ENCODE results near the gene DOCK4. TPM values are rescaled to one million over a fixed set of nuclear protein-coding genes. Genes with fewer than 3 reads are reported as not detected.

The DOCK4 gene
- polyA plus RNA-seq, 3 donors, result 20.9 to 26.3 (median 24.1) TPM

- no peak for DNase-seq
Observed at GRCh38 chr7:112161253-112162141, 44.7 kb downstream of the DOCK4 start.

DNA sequence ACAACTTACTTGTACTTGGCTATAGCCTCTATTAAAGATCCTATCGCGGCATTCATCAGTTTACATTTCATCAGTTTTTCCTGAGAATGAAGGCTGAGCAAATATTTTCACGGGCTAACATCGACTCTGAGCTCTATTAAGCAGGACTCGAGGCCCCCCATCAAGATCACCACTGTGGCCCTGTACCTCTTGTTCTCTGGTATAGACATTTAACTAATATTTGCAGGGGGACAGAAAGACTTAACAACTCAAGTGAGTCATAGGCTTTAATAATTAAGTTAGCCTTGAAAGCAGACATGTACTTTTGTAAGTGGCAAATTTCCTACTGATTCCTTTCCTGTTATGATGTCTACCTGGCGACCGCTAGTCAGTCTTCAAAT is 45.4 kb downstream of the DOCK4 start:
- DNase-seq, result no peak

DNA sequence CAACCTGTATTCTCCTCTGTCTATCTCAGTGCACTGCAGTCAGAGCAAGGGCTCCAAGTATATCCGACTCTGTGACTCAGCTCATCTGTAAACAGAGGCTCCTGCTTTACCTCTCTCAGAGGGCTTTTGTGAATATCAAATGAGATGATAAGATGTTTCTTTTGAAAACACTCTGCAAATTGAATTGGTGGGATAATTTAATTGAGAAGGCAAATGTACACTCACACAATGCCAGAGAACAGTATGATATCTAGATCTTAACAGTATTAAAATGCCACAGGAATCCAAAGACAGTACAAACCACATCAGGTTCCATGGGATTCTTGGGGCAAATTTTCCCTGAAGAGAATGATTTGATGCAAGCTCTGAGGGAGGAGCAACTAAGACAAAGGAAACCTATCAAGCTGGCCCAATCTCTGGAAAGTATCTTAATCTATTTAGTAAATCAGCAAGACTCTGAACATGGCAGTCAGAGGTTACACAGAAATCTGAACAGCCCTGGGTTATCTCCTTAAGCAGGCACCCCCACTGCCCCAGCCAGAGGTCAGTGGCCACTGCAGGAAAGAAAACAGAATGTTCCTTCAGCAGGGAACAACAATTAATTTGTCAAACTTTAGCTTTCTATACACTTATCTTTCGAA is 45.9 kb downstream of the DOCK4 start:
- no peak for DNase-seq

DNA sequence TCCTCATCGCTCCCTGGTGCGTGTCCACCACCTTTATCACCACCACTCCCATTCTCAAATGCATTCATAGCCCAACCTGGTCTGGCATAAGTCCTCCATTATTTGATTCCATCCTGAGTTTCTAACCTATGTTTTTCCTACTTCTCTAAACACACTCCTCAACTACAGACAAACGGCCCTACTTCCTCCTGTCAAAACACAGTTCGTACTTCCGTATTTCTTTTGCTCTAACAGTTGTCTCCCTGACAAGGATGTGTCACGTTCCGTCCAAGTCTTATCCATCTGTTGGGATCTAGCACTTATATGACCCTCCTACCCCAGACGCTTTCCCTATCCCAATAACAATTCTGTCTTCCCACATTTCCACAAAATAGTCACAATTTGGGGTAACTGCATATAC is 46.8 kb downstream of the DOCK4 start:
- no peak for DNase-seq

GRCh38 chr7:112157072-112157471 is 49.1 kb downstream of the DOCK4 start:
- DNase-seq, result no peak

DNA sequence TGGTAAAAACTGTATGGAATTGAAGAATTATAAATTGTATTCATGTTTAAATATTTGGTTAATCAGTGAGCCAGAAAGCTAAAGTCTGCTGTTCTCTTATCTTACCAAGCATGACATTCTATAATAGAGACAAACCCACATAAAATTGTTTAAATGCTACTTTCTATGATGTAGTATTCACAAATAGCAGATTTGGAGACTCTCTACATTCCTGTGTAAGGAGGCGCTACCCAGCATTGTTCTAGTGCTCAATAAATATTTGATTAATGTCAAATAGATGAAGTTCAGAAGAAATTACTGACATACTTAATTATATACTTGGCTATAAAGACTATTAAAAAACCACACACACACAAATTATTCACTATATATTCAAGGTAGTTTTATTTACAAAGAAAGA is 49.8 kb downstream of the DOCK4 start:
- no peak for DNase-seq

GRCh38 chr7:112154690-112155089 is 51.5 kb downstream of the DOCK4 start:
- DNase-seq, result no peak

- no peak for DNase-seq
Observed at GRCh38 chr7:112152186-112152585, 54.0 kb downstream of the DOCK4 start.

GRCh38 chr7:112150823-112151641 is 55.2 kb downstream of the DOCK4 start:
- DNase-seq, result no peak

DNA sequence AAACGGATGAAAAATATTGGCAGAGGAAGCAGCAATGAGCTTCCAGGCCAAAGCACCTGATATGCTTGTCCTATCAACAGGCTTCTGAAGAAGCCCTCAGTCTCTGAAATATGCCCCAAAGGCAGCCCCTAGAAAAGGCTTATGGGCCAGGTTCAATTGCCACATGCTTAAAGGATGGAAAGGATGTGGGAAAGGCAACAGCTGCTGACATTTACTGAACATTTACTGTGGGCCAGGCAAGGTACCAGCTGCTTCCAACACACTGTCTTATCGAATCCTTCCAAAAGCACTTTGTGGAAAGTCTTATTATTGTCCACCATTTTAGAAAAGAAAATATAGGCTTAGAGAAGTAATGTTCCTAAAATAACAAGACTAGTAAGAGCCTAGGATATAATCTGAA is 56.5 kb downstream of the DOCK4 start:
- no peak for DNase-seq

- DNase-seq, result no peak
Observed at GRCh38 chr7:112147793-112148361, 58.3 kb downstream of the DOCK4 start.

DNA sequence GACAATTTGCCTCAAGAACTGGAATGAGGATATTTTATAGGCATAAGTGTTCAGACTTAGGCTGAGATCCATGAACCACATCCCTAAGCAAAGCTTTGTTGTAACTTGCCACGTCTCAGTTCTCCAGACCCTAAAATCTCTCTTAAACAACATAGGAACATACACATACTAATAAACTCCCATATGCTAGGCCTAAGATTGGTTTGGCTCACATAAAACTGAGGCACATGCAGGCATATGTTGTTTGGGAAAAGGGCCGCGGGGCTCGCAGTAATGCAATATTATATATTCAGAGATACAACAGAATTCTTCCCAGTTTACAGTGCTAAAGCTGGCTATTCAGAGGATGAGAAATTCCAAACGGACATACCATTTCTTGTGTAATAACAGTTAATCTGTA is 61.0 kb downstream of the DOCK4 start:
- no peak for DNase-seq

DNA sequence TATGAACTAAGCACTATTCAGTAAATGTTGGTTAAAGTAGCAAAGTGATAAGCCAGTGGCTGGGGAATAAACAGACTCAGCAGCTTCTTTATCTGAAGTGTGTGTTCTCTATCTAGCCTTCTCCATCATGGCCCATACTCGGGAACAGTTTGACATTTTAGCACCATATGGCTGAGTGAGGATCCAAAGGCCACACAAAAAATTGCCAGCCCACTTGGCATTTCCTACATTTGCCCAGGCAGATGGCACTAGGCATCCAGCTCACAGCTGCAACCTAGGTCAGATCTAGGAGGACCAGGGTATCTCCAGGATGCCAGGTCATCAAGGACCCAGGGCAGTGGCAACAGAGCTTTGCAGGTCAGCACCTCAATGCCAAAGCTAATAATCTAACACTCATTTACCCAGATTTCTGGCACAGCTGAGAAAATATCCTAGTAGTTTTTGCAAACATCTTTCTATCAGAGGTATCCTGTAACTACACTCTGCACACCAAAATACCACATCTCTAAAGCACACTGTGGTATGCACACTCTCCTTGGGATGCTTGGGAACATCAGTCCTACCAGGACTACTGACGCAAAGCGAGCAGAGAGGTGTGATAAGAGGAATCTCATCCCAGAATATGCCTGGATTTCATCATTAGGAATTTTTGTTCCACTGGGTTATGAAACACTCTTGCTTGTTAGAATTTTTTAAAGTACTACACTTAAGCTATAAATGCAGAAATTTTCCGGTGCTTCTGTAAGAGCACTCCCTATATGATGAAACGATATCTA is 61.7 kb downstream of the DOCK4 start:
- no peak for DNase-seq

DNA sequence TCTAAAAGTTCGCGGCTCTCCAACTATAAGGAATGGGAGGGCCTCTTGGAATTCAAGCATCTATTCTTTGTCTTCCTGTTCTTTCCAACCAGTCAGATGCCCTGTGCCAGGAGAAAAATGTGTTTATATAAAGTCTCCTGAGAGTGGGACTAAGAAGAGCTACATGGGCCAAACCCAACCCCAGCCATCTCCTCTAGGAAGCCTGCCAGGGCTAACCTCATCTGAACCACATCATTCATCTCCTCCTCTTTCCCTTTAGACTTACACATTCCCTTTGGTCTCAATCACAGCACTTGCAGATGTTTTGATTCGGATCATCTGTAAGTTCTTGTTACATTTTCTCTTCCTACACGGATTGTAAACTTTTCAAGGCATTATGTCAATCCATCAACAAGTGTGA is 62.6 kb downstream of the DOCK4 start:
- no peak for DNase-seq

DNA sequence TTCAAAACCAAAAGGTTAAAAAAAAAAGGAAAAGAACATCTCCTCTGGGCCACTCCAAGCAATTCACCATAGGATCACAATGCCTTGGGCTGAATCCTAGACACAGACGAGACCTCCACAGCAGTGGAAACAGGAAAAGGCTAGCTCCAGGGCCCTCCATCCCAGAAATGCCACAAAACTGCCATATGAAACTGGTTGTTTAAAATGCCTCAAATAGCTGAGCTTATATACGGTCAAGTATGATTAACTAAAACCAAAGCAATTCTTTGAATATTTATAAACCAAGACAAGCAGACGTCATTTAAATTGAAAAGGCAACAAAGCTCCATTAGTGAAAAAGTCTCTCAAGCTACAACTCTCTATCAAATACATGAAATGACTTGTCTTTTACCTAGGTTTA is 63.1 kb downstream of the DOCK4 start:
- no peak for DNase-seq

- no peak for DNase-seq
Observed at GRCh38 chr7:112140600-112140999, 65.6 kb downstream of the DOCK4 start.

GRCh38 chr7:112138938-112139337 is 67.3 kb downstream of the DOCK4 start:
- no peak for DNase-seq

- no peak for DNase-seq
Observed at GRCh38 chr7:112138325-112138852, 67.8 kb downstream of the DOCK4 start.

GRCh38 chr7:112137141-112138101 is 68.8 kb downstream of the DOCK4 start:
- no peak for DNase-seq

Data from renal pelvis (tissue), 4 donors.